Esophagus mucosa (tissue), 1 donor: ENCODE measurements around the gene PALLD. TPM values are rescaled to one million over a fixed set of nuclear protein-coding genes. Genes with fewer than 3 reads are reported as not detected.

Experiments
- ATAC-seq: fragments of 200-7000 bp; cut with Tn5 transposase; one replicate; pipeline ENCODE4 v1.9.1; 2020
- total RNA-seq: library from RNA; stranded (reverse); gene quantifications from one replicate; pipeline ENCODE4 v1.2.4, GENCODE V29; 2023
- donor health status: DM: yes; HTN: yes; CAD: no.

PALLD gene
- total RNA-seq, 1 donor from 2014 or later, result 70.1 TPM

- peak; percentile 38 for ATAC-seq
Measured at GRCh38 chr4:168769416-168769815, 272.6 kb downstream of the PALLD start.

- ATAC-seq, result no peak
Measured at GRCh38 chr4:168769837-168770236, 273.0 kb downstream of the PALLD start.

- ATAC-seq, result peak; percentile 58
Measured at GRCh38 chr4:168771251-168771650, 274.4 kb downstream of the PALLD start.

- ATAC-seq, result no peak
Measured at GRCh38 chr4:168773388-168774195, 276.7 kb downstream of the PALLD start.

- ATAC-seq, result no peak
Measured at GRCh38 chr4:168776382-168776781, 279.5 kb downstream of the PALLD start.

GRCh38 chr4:168777277-168777965, 280.6 kb downstream of the PALLD start:
- ATAC-seq, result peak; percentile 51

- no peak for ATAC-seq
Measured at GRCh38 chr4:168781341-168781740, 284.5 kb downstream of the PALLD start.

- peak; percentile 77 for ATAC-seq
Measured at GRCh38 chr4:168781926-168782325, 285.1 kb downstream of the PALLD start.

GRCh38 chr4:168782439-168782838, 285.6 kb downstream of the PALLD start:
- no peak for ATAC-seq

GRCh38 chr4:168784786-168785461, 288.1 kb downstream of the PALLD start:
- ATAC-seq, result no peak

- no peak for ATAC-seq
Measured at GRCh38 chr4:168787334-168787733, 290.5 kb downstream of the PALLD start.

- ATAC-seq, result no peak
Measured at GRCh38 chr4:168787801-168788595, 291.1 kb downstream of the PALLD start.

- ATAC-seq, result no peak
Measured at GRCh38 chr4:168790898-168791297, 294.0 kb downstream of the PALLD start.

- ATAC-seq, result no peak
Measured at GRCh38 chr4:168791376-168791775, 294.5 kb downstream of the PALLD start.

- no peak for ATAC-seq
Measured at GRCh38 chr4:168793542-168793941, 296.7 kb downstream of the PALLD start.

- ATAC-seq, result no peak
Measured at GRCh38 chr4:168794092-168794707, 297.3 kb downstream of the PALLD start.

- ATAC-seq, result no peak
Measured at GRCh38 chr4:168794881-168795280, 298.0 kb downstream of the PALLD start.

GRCh38 chr4:168795346-168795745, 298.5 kb downstream of the PALLD start:
- ATAC-seq, result no peak

GRCh38 chr4:168796362-168797106, 299.7 kb downstream of the PALLD start:
- no peak for ATAC-seq

GRCh38 chr4:168797194-168797593, 300.3 kb downstream of the PALLD start:
- ATAC-seq, result peak; percentile 26

GRCh38 chr4:168797738-168798375, 301.0 kb downstream of the PALLD start:
- ATAC-seq, result no peak
